CD14-positive monocyte (primary cell): ENCODE results near the gene BIK. TPM values are rescaled to one million over a fixed set of nuclear protein-coding genes. Genes with fewer than 3 reads are reported as not detected.

Experiments used
- DNase-seq, 3 donors: peaks; one replicate each; pipeline ENCODE4 v3.0.0-alpha.2; 2011 to 2022
- H2AFZ ChIP-seq: 2 replicates; pipeline ENCODE4 v1.6.0; 2012; ENCODE audit warnings: mild to moderate bottlenecking, low read depth, low read length, inconsistent platforms; ENCODE audit not compliant: insufficient read depth, poor library complexity, severe bottlenecking
- H3K27ac ChIP-seq, 2 donors: 1 replicate in 1 of 2; 2 replicates in 1 of 2; pipeline ENCODE4 v1.5.1; 2012 to 2013; ENCODE audit warnings: low read length in 2 of 2, control low read depth in 1 of 2, inconsistent platforms in 1 of 2, low read depth in 1 of 2, mild to moderate bottlenecking in 1 of 2
- H3K27me3 ChIP-seq, 2 donors: one replicate each; pipeline versions ENCODE4 v1.6.0 to v1.6.1; 2011 to 2013; ENCODE audit warnings: low read length in 2 of 2; ENCODE audit not compliant: control insufficient read depth in 2 of 2, insufficient read depth in 2 of 2
- H3K36me3 ChIP-seq, 2 donors: replicated peaks in 1 of 2; 1 replicate in 1 of 2; 2 replicates in 1 of 2; pipeline versions ENCODE4 v1.5.1 to v1.6.1; 2012 to 2013; ENCODE audit warnings: low read length in 2 of 2, control low read depth in 1 of 2, inconsistent platforms in 1 of 2, mild to moderate bottlenecking in 1 of 2; ENCODE audit not compliant: insufficient read depth in 2 of 2, control insufficient read depth in 1 of 2
- H3K4me1 ChIP-seq, 2 donors: 1 replicate in 1 of 2; 2 replicates in 1 of 2; pipeline versions ENCODE4 v1.5.1 to v1.6.1; 2012 to 2013; ENCODE audit warnings: low read length in 2 of 2, control low read depth in 1 of 2, inconsistent platforms in 1 of 2, mild to moderate bottlenecking in 1 of 2, moderate library complexity in 1 of 2; ENCODE audit not compliant: insufficient read depth in 2 of 2, control insufficient read depth in 1 of 2
- H3K4me2 ChIP-seq: replicated peaks from 2 replicates; pipeline ENCODE3; 2012; ENCODE audit warnings: low read length, moderate library complexity, mild to moderate bottlenecking; ENCODE audit not compliant: poor library complexity, severe bottlenecking; ENCODE audit errors: extremely low read depth
- H3K4me3 ChIP-seq, 3 experiments: fragments of 200-600 bp in 1 of 3; sonication (generic) in 1 of 3; replicated peaks in 1 of 3; 1 replicate in 2 of 3; 2 replicates in 1 of 3; pipeline ENCODE4 v1.5.1; 2011 to 2013; ENCODE audit warnings: low read length in 3 of 3, mild to moderate bottlenecking in 3 of 3, control low read depth in 2 of 3, low read depth in 2 of 3, inconsistent platforms in 1 of 3, moderate library complexity in 1 of 3
- H3K79me2 ChIP-seq: 2 replicates; pipeline ENCODE4 v1.6.0; 2012; ENCODE audit warnings: mild to moderate bottlenecking, control low read depth, inconsistent platforms, low read length, moderate library complexity; ENCODE audit not compliant: insufficient read depth
- H3K9ac ChIP-seq: 2 replicates; pipeline ENCODE4 v1.6.0; 2017; ENCODE audit warnings: low read length, mild to moderate bottlenecking; ENCODE audit not compliant: insufficient read depth, poor library complexity, severe bottlenecking
- H3K9me3 ChIP-seq, 2 donors: replicated peaks in 1 of 2; 1 replicate in 1 of 2; 2 replicates in 1 of 2; pipeline versions ENCODE4 v1.5.1 to v1.6.1; 2012 to 2013; ENCODE audit warnings: low read length in 2 of 2, control low read depth in 1 of 2; ENCODE audit not compliant: control insufficient read depth in 1 of 2, insufficient read depth in 1 of 2
- H4K20me1 ChIP-seq: 2 replicates; pipeline ENCODE4 v1.6.0; 2012; ENCODE audit warnings: mild to moderate bottlenecking, low read length, control low read depth, moderate library complexity; ENCODE audit not compliant: insufficient read depth
- H3K27ac Mint-ChIP-seq, 7 donors: one replicate each; pipeline ENCODE4 v1.8.0; 2020; ENCODE audit warnings: mild to moderate bottlenecking in 7 of 7, mixed read lengths in 7 of 7, moderate library complexity in 6 of 7, inconsistent platforms in 2 of 7
- H3K27me3 Mint-ChIP-seq, 3 donors: one replicate each; pipeline ENCODE4 v1.8.0; 2021 to 2022; ENCODE audit warnings: low read depth in 3 of 3, mild to moderate bottlenecking in 3 of 3, mixed read lengths in 3 of 3, moderate library complexity in 3 of 3, inconsistent platforms in 1 of 3
- H3K36me3 Mint-ChIP-seq, 2 donors: one replicate each; pipeline ENCODE4 v1.8.0; 2020; ENCODE audit warnings: mixed read lengths in 2 of 2, inconsistent platforms in 1 of 2, mild to moderate bottlenecking in 1 of 2
- H3K4me1 Mint-ChIP-seq: one replicate; pipeline ENCODE4 v1.8.0; 2020; ENCODE audit warnings: mild to moderate bottlenecking, mixed read lengths
- H3K4me3 Mint-ChIP-seq, 2 donors: one replicate each; pipeline ENCODE4 v1.8.0; 2020; ENCODE audit warnings: mild to moderate bottlenecking in 2 of 2, mixed read lengths in 2 of 2, moderate library complexity in 1 of 2
- H3K9me3 Mint-ChIP-seq, 7 donors: one replicate each; pipeline ENCODE4 v1.8.0; 2020 to 2022; ENCODE audit warnings: mixed read lengths in 7 of 7, mild to moderate bottlenecking in 6 of 7, moderate library complexity in 6 of 7, inconsistent platforms in 2 of 7
- WGBS: methylation state at CpG from one replicate; pipeline ENCODE4 v1.1.5; 2013; ENCODE audit warnings: missing lambda C conversion rate; ENCODE audit not compliant: insufficient coverage; 5-methylcytosine and 5-hydroxymethylcytosine counted together
- intact Hi-C, 2 donors: fragments of 100-400 bp; cut with micrococcal nuclease; formaldehyde crosslinking; loops; one replicate each; pipeline versions ENCODE4 v1.15.0 to v1.15.1; 2023
- polyA plus RNA-seq, 3 donors: library from polyadenylated mRNA; depleted of rRNA in 1 of 3; unstranded in 2 of 3; stranded (reverse) in 1 of 3; fragments of 300-500 nt in 2 of 3; fragments of >200 nt in 1 of 3; fragmentation: Illumina TruSeq in 2 of 3; gene quantifications; 1 replicate in 2 of 3; 2 replicates in 1 of 3; pipeline ENCODE4 v1.2.3, GENCODE V29; 2012 to 2021
- TF ChIP-seq, protein P1 (sequence below): fragments of 200-600 bp; IDR thresholded peaks from one replicate; pipeline ENCODE4 v1.8.0; 2022; ENCODE audit warnings: antibody characterized with exemption, mild to moderate bottlenecking

BIK gene
- polyA plus RNA-seq, 3 donors: 0.96 to 3.1 (median 3.1) TPM

DNA sequence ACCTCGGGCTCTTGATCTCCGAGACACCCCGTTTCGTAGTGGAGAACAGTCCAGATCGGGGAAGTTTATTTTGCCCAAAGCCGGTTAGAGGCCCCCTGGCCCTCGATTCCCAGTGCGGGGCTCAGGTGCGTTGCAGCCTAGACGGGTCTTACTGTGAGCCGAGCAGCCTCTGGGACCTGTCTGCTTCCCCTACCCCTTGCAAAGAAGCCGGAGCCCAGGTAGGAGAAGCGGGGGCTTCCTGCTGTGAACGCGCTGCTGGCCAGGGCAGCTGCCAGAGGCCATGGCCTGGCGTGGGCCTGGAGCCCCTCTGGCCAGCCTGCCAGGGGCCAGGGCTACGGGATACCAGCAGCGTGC, 41.4 kb downstream of the BIK start:
- peak overlapping the region; percentile 83 for H3K4me2 ChIP-seq
- H3K4me1 Mint-ChIP-seq: peaks cover 69% of the 10 kb centered on the region
- H3K36me3 ChIP-seq: peaks cover 0 to 12% of the 10 kb centered on the region in 2 donors
- H3K9ac ChIP-seq: peak overlapping the region; percentile 83
- H3K27me3 ChIP-seq: no peaks in the 10 kb centered on the region
- H3K4me3 Mint-ChIP-seq: peak overlapping the region; percentile 85 to 100
- H3K27ac Mint-ChIP-seq: peak overlapping the region; percentile 80 to 95 (median 93)
- intact Hi-C loops: loop anchor here in 1 of 2 donors (2.0 to 10.0 kb wide), 5 partner anchors 35 to 535 kb away; partner anchors contain the start of genes PACSIN2 and TTLL12
- peak overlapping the region; percentile 86 to 98 (median 98) for H3K4me3 ChIP-seq
- peaks cover 72% of the 10 kb centered on the region for H3K79me2 ChIP-seq
- H3K9me3 Mint-ChIP-seq: no peaks in the 10 kb centered on the region
- peak overlapping the region; percentile 87 to 89 for H3K27ac ChIP-seq
- no peaks in the 10 kb centered on the region for H3K27me3 Mint-ChIP-seq
- H3K9me3 ChIP-seq: no peaks in the 10 kb centered on the region
- peaks cover 70 to 87% of the 10 kb centered on the region in 2 donors for H3K4me1 ChIP-seq
- H2AFZ ChIP-seq: peak overlapping the region; percentile 88
- no peak for DNase-seq
- TF ChIP-seq, protein P1, sequence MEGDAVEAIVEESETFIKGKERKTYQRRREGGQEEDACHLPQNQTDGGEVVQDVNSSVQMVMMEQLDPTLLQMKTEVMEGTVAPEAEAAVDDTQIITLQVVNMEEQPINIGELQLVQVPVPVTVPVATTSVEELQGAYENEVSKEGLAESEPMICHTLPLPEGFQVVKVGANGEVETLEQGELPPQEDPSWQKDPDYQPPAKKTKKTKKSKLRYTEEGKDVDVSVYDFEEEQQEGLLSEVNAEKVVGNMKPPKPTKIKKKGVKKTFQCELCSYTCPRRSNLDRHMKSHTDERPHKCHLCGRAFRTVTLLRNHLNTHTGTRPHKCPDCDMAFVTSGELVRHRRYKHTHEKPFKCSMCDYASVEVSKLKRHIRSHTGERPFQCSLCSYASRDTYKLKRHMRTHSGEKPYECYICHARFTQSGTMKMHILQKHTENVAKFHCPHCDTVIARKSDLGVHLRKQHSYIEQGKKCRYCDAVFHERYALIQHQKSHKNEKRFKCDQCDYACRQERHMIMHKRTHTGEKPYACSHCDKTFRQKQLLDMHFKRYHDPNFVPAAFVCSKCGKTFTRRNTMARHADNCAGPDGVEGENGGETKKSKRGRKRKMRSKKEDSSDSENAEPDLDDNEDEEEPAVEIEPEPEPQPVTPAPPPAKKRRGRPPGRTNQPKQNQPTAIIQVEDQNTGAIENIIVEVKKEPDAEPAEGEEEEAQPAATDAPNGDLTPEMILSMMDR: no peak
- peaks cover 0 to 18% of the 10 kb centered on the region in 2 donors for H3K36me3 Mint-ChIP-seq
- WGBS: 0% methylated on average over 18 of the region's 18 CpGs
- H4K20me1 ChIP-seq: peaks cover 37% of the 10 kb centered on the region

DNA sequence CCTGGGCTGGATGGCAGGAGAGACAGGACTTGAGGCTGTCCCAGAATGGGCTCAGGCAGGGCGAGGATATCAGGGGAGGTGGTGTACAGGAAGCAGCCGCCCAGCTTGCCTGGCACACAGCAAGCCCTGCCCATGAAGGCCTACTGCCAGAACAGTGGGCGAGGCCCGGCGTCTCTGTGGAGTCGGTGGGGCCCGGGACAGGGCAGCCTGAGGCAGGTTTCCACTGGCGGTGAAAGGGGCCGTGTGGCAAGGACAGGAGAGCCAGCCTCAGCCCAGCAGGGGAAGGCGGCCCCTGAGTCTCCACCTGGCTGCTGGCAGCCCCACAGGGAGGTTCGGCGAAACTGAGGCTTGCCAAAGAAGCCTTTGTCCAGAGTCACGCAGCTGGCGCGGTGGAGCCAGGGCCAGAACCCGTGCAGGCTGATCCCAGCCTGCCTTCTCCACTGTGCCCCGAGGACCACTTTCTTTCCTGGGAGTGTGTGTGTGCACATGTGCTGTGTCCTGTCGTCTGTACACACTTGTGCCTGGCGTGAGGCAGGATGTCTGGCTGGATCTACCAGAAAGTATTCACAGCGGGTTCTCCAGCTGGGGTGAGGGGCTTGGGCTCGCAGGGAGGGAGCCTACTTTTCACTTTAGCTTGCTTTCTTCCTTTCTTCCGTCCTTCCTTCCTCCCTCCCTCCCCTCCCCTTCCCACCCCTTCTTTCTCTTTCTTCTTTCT, 42.0 kb downstream of the BIK start:
- H3K9me3 ChIP-seq: no peaks in the 10 kb centered on the region
- peak in 2 of 3 donors; percentile 32 to 36 for DNase-seq
- H3K36me3 ChIP-seq: peaks cover 0 to 12% of the 10 kb centered on the region in 2 donors
- H3K4me3 ChIP-seq: peak overlapping the region; percentile 86 to 98 (median 98)
- peak overlapping the region; percentile 88 for H2AFZ ChIP-seq
- H3K27ac ChIP-seq: peak overlapping the region; percentile 87 to 89
- Mint-ChIP-seq H3K36me3 (peaks cover 0 to 18% of the 10 kb centered on the region in 2 donors), H3K27me3 (no peaks in the 10 kb centered on the region), H3K4me3 (peak overlapping the region; percentile 85 to 100), H3K27ac (peak overlapping the region; percentile 80 to 95 (median 93)), H3K4me1 (peaks cover 67% of the 10 kb centered on the region), H3K9me3 (no peaks in the 10 kb centered on the region)
- peaks cover 70 to 85% of the 10 kb centered on the region in 2 donors for H3K4me1 ChIP-seq
- intact Hi-C loops: loop anchor here in 1 of 2 donors (2.0 to 10.0 kb wide), 5 partner anchors 35 to 535 kb away; partner anchors contain the start of genes PACSIN2 and TTLL12
- TF ChIP-seq, protein P1: no peak
- H3K27me3 ChIP-seq: no peaks in the 10 kb centered on the region
- peak overlapping the region; percentile 83 for H3K4me2 ChIP-seq
- peaks cover 43% of the 10 kb centered on the region for H4K20me1 ChIP-seq
- H3K9ac ChIP-seq: peak overlapping the region; percentile 83
- H3K79me2 ChIP-seq: peaks cover 77% of the 10 kb centered on the region
- 3% methylated on average over 19 of the region's 22 CpGs for WGBS
